ENCODE results near the gene DNASE2. TPM values are rescaled to one million over a fixed set of nuclear protein-coding genes. Genes with fewer than 3 reads are reported as not detected.

DNASE2 gene
- total and polyA plus RNA-seq, 2 of the 8 experiments (the other 6 are each of a cell fraction or from before 2014, with no cell fraction given), result 33.2 to 48.2 TPM

- TF ChIP-seq, protein P1, sequence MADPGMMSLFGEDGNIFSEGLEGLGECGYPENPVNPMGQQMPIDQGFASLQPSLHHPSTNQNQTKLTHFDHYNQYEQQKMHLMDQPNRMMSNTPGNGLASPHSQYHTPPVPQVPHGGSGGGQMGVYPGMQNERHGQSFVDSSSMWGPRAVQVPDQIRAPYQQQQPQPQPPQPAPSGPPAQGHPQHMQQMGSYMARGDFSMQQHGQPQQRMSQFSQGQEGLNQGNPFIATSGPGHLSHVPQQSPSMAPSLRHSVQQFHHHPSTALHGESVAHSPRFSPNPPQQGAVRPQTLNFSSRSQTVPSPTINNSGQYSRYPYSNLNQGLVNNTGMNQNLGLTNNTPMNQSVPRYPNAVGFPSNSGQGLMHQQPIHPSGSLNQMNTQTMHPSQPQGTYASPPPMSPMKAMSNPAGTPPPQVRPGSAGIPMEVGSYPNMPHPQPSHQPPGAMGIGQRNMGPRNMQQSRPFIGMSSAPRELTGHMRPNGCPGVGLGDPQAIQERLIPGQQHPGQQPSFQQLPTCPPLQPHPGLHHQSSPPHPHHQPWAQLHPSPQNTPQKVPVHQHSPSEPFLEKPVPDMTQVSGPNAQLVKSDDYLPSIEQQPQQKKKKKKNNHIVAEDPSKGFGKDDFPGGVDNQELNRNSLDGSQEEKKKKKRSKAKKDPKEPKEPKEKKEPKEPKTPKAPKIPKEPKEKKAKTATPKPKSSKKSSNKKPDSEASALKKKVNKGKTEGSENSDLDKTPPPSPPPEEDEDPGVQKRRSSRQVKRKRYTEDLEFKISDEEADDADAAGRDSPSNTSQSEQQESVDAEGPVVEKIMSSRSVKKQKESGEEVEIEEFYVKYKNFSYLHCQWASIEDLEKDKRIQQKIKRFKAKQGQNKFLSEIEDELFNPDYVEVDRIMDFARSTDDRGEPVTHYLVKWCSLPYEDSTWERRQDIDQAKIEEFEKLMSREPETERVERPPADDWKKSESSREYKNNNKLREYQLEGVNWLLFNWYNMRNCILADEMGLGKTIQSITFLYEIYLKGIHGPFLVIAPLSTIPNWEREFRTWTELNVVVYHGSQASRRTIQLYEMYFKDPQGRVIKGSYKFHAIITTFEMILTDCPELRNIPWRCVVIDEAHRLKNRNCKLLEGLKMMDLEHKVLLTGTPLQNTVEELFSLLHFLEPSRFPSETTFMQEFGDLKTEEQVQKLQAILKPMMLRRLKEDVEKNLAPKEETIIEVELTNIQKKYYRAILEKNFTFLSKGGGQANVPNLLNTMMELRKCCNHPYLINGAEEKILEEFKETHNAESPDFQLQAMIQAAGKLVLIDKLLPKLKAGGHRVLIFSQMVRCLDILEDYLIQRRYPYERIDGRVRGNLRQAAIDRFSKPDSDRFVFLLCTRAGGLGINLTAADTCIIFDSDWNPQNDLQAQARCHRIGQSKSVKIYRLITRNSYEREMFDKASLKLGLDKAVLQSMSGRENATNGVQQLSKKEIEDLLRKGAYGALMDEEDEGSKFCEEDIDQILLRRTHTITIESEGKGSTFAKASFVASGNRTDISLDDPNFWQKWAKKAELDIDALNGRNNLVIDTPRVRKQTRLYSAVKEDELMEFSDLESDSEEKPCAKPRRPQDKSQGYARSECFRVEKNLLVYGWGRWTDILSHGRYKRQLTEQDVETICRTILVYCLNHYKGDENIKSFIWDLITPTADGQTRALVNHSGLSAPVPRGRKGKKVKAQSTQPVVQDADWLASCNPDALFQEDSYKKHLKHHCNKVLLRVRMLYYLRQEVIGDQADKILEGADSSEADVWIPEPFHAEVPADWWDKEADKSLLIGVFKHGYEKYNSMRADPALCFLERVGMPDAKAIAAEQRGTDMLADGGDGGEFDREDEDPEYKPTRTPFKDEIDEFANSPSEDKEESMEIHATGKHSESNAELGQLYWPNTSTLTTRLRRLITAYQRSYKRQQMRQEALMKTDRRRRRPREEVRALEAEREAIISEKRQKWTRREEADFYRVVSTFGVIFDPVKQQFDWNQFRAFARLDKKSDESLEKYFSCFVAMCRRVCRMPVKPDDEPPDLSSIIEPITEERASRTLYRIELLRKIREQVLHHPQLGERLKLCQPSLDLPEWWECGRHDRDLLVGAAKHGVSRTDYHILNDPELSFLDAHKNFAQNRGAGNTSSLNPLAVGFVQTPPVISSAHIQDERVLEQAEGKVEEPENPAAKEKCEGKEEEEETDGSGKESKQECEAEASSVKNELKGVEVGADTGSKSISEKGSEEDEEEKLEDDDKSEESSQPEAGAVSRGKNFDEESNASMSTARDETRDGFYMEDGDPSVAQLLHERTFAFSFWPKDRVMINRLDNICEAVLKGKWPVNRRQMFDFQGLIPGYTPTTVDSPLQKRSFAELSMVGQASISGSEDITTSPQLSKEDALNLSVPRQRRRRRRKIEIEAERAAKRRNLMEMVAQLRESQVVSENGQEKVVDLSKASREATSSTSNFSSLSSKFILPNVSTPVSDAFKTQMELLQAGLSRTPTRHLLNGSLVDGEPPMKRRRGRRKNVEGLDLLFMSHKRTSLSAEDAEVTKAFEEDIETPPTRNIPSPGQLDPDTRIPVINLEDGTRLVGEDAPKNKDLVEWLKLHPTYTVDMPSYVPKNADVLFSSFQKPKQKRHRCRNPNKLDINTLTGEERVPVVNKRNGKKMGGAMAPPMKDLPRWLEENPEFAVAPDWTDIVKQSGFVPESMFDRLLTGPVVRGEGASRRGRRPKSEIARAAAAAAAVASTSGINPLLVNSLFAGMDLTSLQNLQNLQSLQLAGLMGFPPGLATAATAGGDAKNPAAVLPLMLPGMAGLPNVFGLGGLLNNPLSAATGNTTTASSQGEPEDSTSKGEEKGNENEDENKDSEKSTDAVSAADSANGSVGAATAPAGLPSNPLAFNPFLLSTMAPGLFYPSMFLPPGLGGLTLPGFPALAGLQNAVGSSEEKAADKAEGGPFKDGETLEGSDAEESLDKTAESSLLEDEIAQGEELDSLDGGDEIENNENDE (IDR thresholded peaks at IDR 0.05; ENCODE audit: insufficient replicate concordance, low read length), result no peak
- no peak for TF ChIP-seq SIRT6 (IDR thresholded peaks at IDR 0.05; ENCODE audit: low read length)
- TF ChIP-seq EGR1 (IDR thresholded peaks at IDR 0.05; ENCODE audit: borderline replicate concordance, low read depth, low read length), result no peak
- no peak for TF ChIP-seq CBX8 (IDR thresholded peaks at IDR 0.05; ENCODE audit: borderline replicate concordance, low read depth, low read length)
- no peak for TF ChIP-seq SRF (IDR thresholded peaks at IDR 0.05; ENCODE audit: low read depth, low read length)
These were observed 12.3 kb upstream of the DNASE2 start (continued) for GRCh38 chr19:12893582-12893981.

Measured in H1 (cell line).